ENCODE results near the gene TP53I3.

The TP53I3 gene

GRCh38 chr2:24050041-24050979 lies 34.3 kb downstream of the TP53I3 start:
- 10% methylated on average over 40 of the region's 47 CpGs for WGBS (ENCODE audit: insufficient coverage)
- DNase-seq: peak in 1 of 3 donors; percentile 27
- Histone ChIP-seq H3K27me3 (replicated peaks in 2 of 5; ENCODE audit: control insufficient read depth in 4 of 5, insufficient read depth in 5 of 5, low read length in 4 of 5) (peaks cover 0 to 37% (median 18%) of the 10 kb centered on the region in 5 experiments), H3K27ac (ENCODE audit: insufficient read depth in 1 of 2, low read depth in 1 of 2, low read length in 2 of 2, poor library complexity in 1 of 2, severe bottlenecking in 2 of 2) (no peak overlapping the region), H3K36me3 (ENCODE audit: control insufficient read depth in 4 of 4, insufficient read depth in 4 of 4, low read length in 3 of 4) (no peaks in the 10 kb centered on the region), H3K9me3 (ENCODE audit: control extremely low read depth in 1 of 5, control insufficient read depth in 4 of 5, insufficient read depth in 2 of 5, low read depth in 1 of 5, low read length in 4 of 5) (no peaks in the 10 kb centered on the region), H3K4me1 (ENCODE audit: control extremely low read depth in 1 of 4, control insufficient read depth in 4 of 4, insufficient read depth in 4 of 4, low read length in 3 of 4) (peaks cover 5 to 34% (median 27%) of the 10 kb centered on the region in 4 experiments), H3K4me3 (ENCODE audit: control insufficient read depth in 1 of 7, extremely low read depth in 1 of 7, insufficient read depth in 4 of 7, low read depth in 2 of 7, low read length in 6 of 7) (peak overlapping the region; percentile 38 to 79 (median 61))
- ChIA-PET POLR2A (interaction anchor here (0.5 kb wide), 1 partner anchor 196 kb away, joined by 4 read pairs; no protein-coding TSS in a partner anchor), CTCF (interaction anchor here (1.0 to 2.9 kb wide), 5 partner anchors 9 to 60 kb away, joined by 3 to 13 read pairs (median 9); no protein-coding TSS in a partner anchor)

GRCh38 chr2:24049485-24050021 lies 35.1 kb downstream of the TP53I3 start, which contains the start of gene FKBP1B:
TSS of gene FKBP1B (plus strand) at chr2:24049741. CDS start at chr2:24049850, 109 bp downstream.
- H3K9me3 ChIP-seq (ENCODE audit: control extremely low read depth in 1 of 5, control insufficient read depth in 4 of 5, insufficient read depth in 2 of 5, low read depth in 1 of 5, low read length in 4 of 5): no peaks in the 10 kb centered on the region
- H3K27ac ChIP-seq (ENCODE audit: insufficient read depth in 1 of 2, low read depth in 1 of 2, low read length in 2 of 2, poor library complexity in 1 of 2, severe bottlenecking in 2 of 2): no peak within 1 kb of the TSS
- DNase-seq: peak; percentile 42 to 64 (median 63)
- WGBS (ENCODE audit: insufficient coverage): 0% methylated on average over 20 of the region's 52 CpGs
- peaks cover 5 to 34% (median 27%) of the 10 kb centered on the region in 4 experiments for H3K4me1 ChIP-seq (ENCODE audit: control extremely low read depth in 1 of 4, control insufficient read depth in 4 of 4, insufficient read depth in 4 of 4, low read length in 3 of 4)
- POLR2A ChIA-PET: no interaction called here
- peaks cover 0 to 37% (median 18%) of the 10 kb centered on the region in 5 experiments for H3K27me3 ChIP-seq (replicated peaks in 2 of 5; ENCODE audit: control insufficient read depth in 4 of 5, insufficient read depth in 5 of 5, low read length in 4 of 5)
- H3K36me3 ChIP-seq (ENCODE audit: control insufficient read depth in 4 of 4, insufficient read depth in 4 of 4, low read length in 3 of 4): no peaks in the 10 kb centered on the region
- CTCF ChIA-PET: interaction anchor here (1.2 to 1.6 kb wide), 2 partner anchors 11 to 38 kb away, joined by 3 to 5 read pairs; no protein-coding TSS in a partner anchor
- peak within 1 kb of the TSS; percentile 38 to 79 (median 61) for H3K4me3 ChIP-seq (ENCODE audit: control insufficient read depth in 1 of 7, extremely low read depth in 1 of 7, insufficient read depth in 4 of 7, low read depth in 2 of 7, low read length in 6 of 7)

GRCh38 chr2:24048769-24049484 lies 35.7 kb downstream of the TP53I3 start:
- Histone ChIP-seq H3K4me1 (ENCODE audit: control extremely low read depth in 1 of 4, control insufficient read depth in 4 of 4, insufficient read depth in 4 of 4, low read length in 3 of 4) (peaks cover 5 to 34% (median 27%) of the 10 kb centered on the region in 4 experiments), H3K9me3 (ENCODE audit: control extremely low read depth in 1 of 5, control insufficient read depth in 4 of 5, insufficient read depth in 2 of 5, low read depth in 1 of 5, low read length in 4 of 5) (no peaks in the 10 kb centered on the region), H3K27ac (ENCODE audit: insufficient read depth in 1 of 2, low read depth in 1 of 2, low read length in 2 of 2, poor library complexity in 1 of 2, severe bottlenecking in 2 of 2) (no peak overlapping the region), H3K36me3 (ENCODE audit: control insufficient read depth in 4 of 4, insufficient read depth in 4 of 4, low read length in 3 of 4) (no peaks in the 10 kb centered on the region), H3K27me3 (replicated peaks in 2 of 5; ENCODE audit: control insufficient read depth in 4 of 5, insufficient read depth in 5 of 5, low read length in 4 of 5) (peaks cover 0 to 37% (median 15%) of the 10 kb centered on the region in 5 experiments), H3K4me3 (ENCODE audit: control insufficient read depth in 1 of 7, extremely low read depth in 1 of 7, insufficient read depth in 4 of 7, low read depth in 2 of 7, low read length in 6 of 7) (peak overlapping the region; percentile 38 to 79 (median 61))
- WGBS (ENCODE audit: insufficient coverage): 42% methylated on average over 6 of the region's 23 CpGs
- CTCF ChIA-PET: interaction anchor here (1.2 to 1.6 kb wide), 2 partner anchors 11 to 38 kb away, joined by 3 to 5 read pairs; no protein-coding TSS in a partner anchor
- DNase-seq: peak in 1 of 3 donors; percentile 25
- POLR2A ChIA-PET: no interaction called here

- Histone ChIP-seq H3K27me3 (replicated peaks in 2 of 5; ENCODE audit: control insufficient read depth in 4 of 5, insufficient read depth in 5 of 5, low read length in 4 of 5) (peaks cover 0 to 37% (median 15%) of the 10 kb centered on the region in 5 experiments), H3K4me1 (ENCODE audit: control extremely low read depth in 1 of 4, control insufficient read depth in 4 of 4, insufficient read depth in 4 of 4, low read length in 3 of 4) (peaks cover 5 to 34% (median 27%) of the 10 kb centered on the region in 4 experiments), H3K27ac (ENCODE audit: insufficient read depth in 1 of 2, low read depth in 1 of 2, low read length in 2 of 2, poor library complexity in 1 of 2, severe bottlenecking in 2 of 2) (no peak overlapping the region), H3K4me3 (ENCODE audit: control insufficient read depth in 1 of 7, extremely low read depth in 1 of 7, insufficient read depth in 4 of 7, low read depth in 2 of 7, low read length in 6 of 7) (peak overlapping the region in 2 of 7 experiments; percentile 93 to 94), H3K36me3 (ENCODE audit: control insufficient read depth in 4 of 4, insufficient read depth in 4 of 4, low read length in 3 of 4) (peaks cover 0 to 2% (median 0%) of the 10 kb centered on the region in 4 experiments), H3K9me3 (ENCODE audit: control extremely low read depth in 1 of 5, control insufficient read depth in 4 of 5, insufficient read depth in 2 of 5, low read depth in 1 of 5, low read length in 4 of 5) (no peaks in the 10 kb centered on the region)
- 58% methylated on average over 8 of the region's 8 CpGs for WGBS (ENCODE audit: insufficient coverage)
- no peak for DNase-seq
- ChIA-PET CTCF (interaction anchor here (0.7 to 1.8 kb wide), 9 partner anchors 12 to 224 kb away, joined by 3 to 15 read pairs (median 3); partner anchors contain the start of gene TP53I3), POLR2A (interaction anchor here (0.6 to 1.3 kb wide), 4 partner anchors 29 to 1018 kb away, joined by 3 to 12 read pairs (median 4); partner anchors contain the start of gene SF3B6)
These were observed 37.0 kb downstream of the TP53I3 start for GRCh38 chr2:24047703-24048033.

- CTCF ChIA-PET: interaction anchor here (0.5 to 1.8 kb wide), 10 partner anchors 12 to 280 kb away, joined by 3 to 15 read pairs (median 3); partner anchors contain the start of gene TP53I3
These were observed 37.5 kb downstream of the TP53I3 start, which contains the start of gene WDCP for GRCh38 chr2:24046930-24047702. TSS of gene WDCP (minus strand) at chr2:24047391. CDS start at chr2:24039494, 7,897 bp downstream.

More at GRCh38 chr2:24046930-24047702, 37.5 kb downstream of the TP53I3 start, which contains the start of gene WDCP:
- WGBS (ENCODE audit: insufficient coverage): 0% methylated on average over 27 of the region's 38 CpGs
- Histone ChIP-seq H3K27ac (ENCODE audit: insufficient read depth in 1 of 2, low read depth in 1 of 2, low read length in 2 of 2, poor library complexity in 1 of 2, severe bottlenecking in 2 of 2) (peak within 1 kb of the TSS; percentile 58 to 68), H3K4me3 (ENCODE audit: control insufficient read depth in 1 of 7, extremely low read depth in 1 of 7, insufficient read depth in 4 of 7, low read depth in 2 of 7, low read length in 6 of 7) (peak within 1 kb of the TSS; percentile 63 to 94 (median 85)), H3K27me3 (replicated peaks in 2 of 5; ENCODE audit: control insufficient read depth in 4 of 5, insufficient read depth in 5 of 5, low read length in 4 of 5) (peaks cover 0 to 37% (median 15%) of the 10 kb centered on the region in 5 experiments), H3K4me1 (ENCODE audit: control extremely low read depth in 1 of 4, control insufficient read depth in 4 of 4, insufficient read depth in 4 of 4, low read length in 3 of 4) (peaks cover 5 to 34% (median 27%) of the 10 kb centered on the region in 4 experiments), H3K9me3 (ENCODE audit: control extremely low read depth in 1 of 5, control insufficient read depth in 4 of 5, insufficient read depth in 2 of 5, low read depth in 1 of 5, low read length in 4 of 5) (no peaks in the 10 kb centered on the region), H3K36me3 (ENCODE audit: control insufficient read depth in 4 of 4, insufficient read depth in 4 of 4, low read length in 3 of 4) (peaks cover 0 to 2% (median 0%) of the 10 kb centered on the region in 4 experiments)
- DNase-seq: peak; percentile 98 to 99 (median 98)
- POLR2A ChIA-PET: interaction anchor here (0.6 to 1.3 kb wide), 3 partner anchors 30 to 77 kb away, joined by 3 to 12 read pairs (median 3); partner anchors contain the start of gene SF3B6
